Omental fat pad (tissue), 4 donors: ENCODE data around the gene GNB1. TPM values are rescaled to one million over a fixed set of nuclear protein-coding genes. Genes with fewer than 3 reads are reported as not detected.

Experiments used
- ATAC-seq: fragments of 150-250 bp; one replicate; pipeline ENCODE4 v1.9.1; 2016; ENCODE audit warnings: mild to moderate bottlenecking, moderate library complexity; ENCODE audit not compliant: low FRiP score
- DNase-seq: peaks from one replicate; pipeline ENCODE4 v3.0.0-alpha.2; 2019; ENCODE audit warnings: low spot score
- total RNA-seq, 4 donors: library from RNA; depleted of rRNA; stranded (reverse); fragments of >200 nt; gene quantifications; one replicate each; pipeline ENCODE4 v1.1.0, GENCODE V29; 2016
- TF ChIP-seq, protein P1 (sequence below), 3 donors: fragments of 450-650 bp; IDR thresholded peaks; one replicate each; pipeline ENCODE4 v1.5.1; 2016 to 2017; ENCODE audit warnings: antibody characterized with exemption in 3 of 3, mild to moderate bottlenecking in 3 of 3, moderate library complexity in 2 of 3

The GNB1 gene
- total RNA-seq, 4 donors from 2014 or later, result 104 to 175 (median 152) TPM

- ATAC-seq (no peak), DNase-seq (no peak)
Measured at GRCh38 chr1:1757422-1758058, 133.3 kb downstream of the GNB1 start.

DNA sequence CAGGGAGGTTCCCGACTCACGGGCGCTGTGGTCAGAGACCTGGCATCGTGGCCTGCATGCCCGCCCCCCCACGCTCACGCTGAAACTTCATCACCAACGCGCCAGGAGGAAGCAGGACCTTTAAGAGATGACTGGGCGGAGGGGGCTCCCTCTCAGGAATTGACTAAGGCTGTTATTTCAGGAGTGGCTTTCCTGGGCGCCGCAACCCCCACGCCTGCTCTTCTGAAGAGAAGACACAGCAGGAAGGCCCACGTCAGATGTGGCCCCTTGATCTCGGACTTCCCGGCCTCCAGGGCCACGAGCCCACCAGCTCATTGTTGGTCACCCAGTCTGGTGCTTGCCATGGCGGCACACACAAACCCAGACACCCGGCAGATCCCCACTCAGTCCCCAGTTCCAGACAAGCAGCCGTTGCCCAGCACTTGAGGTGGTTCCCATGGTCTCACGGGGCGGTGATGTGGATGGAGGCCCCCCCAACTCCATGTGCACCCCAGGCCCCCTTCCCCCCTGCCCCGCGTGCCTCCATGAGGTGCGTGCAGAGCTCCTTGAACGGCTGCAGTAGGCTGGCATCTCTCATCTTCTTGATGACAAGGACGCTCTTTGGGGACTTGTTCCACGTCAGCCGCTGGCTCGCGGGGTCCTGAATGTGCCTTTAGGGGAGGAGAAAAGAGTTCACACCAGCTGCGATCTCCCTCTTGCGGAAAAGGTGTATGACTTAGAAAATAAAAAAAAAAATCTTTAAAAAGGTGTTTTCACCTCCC is 134.0 kb downstream of the GNB1 start:
- no peak for DNase-seq

More at GRCh38 chr1:1757422-1758058, 133.3 kb downstream of the GNB1 start:
- TF ChIP-seq, protein P1, sequence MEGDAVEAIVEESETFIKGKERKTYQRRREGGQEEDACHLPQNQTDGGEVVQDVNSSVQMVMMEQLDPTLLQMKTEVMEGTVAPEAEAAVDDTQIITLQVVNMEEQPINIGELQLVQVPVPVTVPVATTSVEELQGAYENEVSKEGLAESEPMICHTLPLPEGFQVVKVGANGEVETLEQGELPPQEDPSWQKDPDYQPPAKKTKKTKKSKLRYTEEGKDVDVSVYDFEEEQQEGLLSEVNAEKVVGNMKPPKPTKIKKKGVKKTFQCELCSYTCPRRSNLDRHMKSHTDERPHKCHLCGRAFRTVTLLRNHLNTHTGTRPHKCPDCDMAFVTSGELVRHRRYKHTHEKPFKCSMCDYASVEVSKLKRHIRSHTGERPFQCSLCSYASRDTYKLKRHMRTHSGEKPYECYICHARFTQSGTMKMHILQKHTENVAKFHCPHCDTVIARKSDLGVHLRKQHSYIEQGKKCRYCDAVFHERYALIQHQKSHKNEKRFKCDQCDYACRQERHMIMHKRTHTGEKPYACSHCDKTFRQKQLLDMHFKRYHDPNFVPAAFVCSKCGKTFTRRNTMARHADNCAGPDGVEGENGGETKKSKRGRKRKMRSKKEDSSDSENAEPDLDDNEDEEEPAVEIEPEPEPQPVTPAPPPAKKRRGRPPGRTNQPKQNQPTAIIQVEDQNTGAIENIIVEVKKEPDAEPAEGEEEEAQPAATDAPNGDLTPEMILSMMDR (IDR thresholded peaks at IDR 0.05), result no peak

GRCh38 chr1:1755852-1756251 is 135.0 kb downstream of the GNB1 start:
- TF ChIP-seq, protein P1 (IDR thresholded peaks at IDR 0.05), result no peak
- ATAC-seq, result no peak
- no peak for DNase-seq

More for the DNA sequence above, 134.0 kb downstream of the GNB1 start:
- no peak for ATAC-seq
- TF ChIP-seq, protein P1 (IDR thresholded peaks at IDR 0.05), result no peak

DNA sequence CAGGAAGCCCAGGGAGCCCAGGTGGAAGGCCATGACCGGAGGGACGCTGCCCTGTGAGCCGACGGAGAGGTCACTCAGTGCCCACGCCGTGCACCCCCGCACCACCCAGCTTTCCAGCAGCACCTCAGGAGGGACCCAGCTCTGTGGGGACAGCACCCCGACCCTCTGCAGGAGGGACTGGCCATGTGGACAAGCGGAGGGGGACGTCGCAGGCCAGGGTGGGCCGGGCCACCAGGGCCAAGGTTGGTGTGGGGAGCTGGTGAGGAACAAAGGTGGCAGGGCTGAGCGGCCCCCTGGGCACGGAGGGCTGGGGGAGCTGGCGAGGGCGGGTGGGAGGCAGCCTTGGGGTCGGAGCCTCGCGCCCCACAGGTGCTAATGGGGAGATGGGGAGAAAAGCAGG is 135.5 kb downstream of the GNB1 start:
- TF ChIP-seq, protein P1 (IDR thresholded peaks at IDR 0.05), result no peak
- no peak for ATAC-seq
- no peak for DNase-seq

GRCh38 chr1:1754051-1754815 is 136.7 kb downstream of the GNB1 start:
- no peak for DNase-seq
- no peak for ATAC-seq
- TF ChIP-seq, protein P1 (IDR thresholded peaks at IDR 0.05), result no peak

GRCh38 chr1:1753607-1754005 is 137.3 kb downstream of the GNB1 start:
- no peak for DNase-seq
- TF ChIP-seq, protein P1 (IDR thresholded peaks at IDR 0.05), result no peak
- no peak for ATAC-seq
